ENCODE data around the gene TM7SF2. TPM values are rescaled to one million over a fixed set of nuclear protein-coding genes. Genes with fewer than 3 reads are reported as not detected.

The TM7SF2 gene
- total and polyA plus RNA-seq, 2 of the 13 experiments (the other 11 are each of a cell fraction or from before 2014, with no cell fraction given): 56.0 to 66.9 TPM

- TF ChIP-seq ZNF276 (CRISPR knock-in tag; IDR thresholded peaks at IDR 0.05; ENCODE audit: low read depth): peak; percentile 64; the same call in 1 of the 2 replicates
- TF ChIP-seq AHDC1 (CRISPR knock-in tag; IDR thresholded peaks at IDR 0.05; ENCODE audit: borderline replicate concordance): peak; percentile 63; the same call in 1 of the 2 replicates
- peak; percentile 67; the same call in 1 of the 2 replicates for TF ChIP-seq BRD4 (CRISPR knock-in tag; IDR thresholded peaks at IDR 0.05)
- TF ChIP-seq ZFAT (CRISPR knock-in tag; conservative IDR thresholded peaks at IDR 0.05): no peak
- TF ChIP-seq ATF3 (CRISPR knock-in tag; IDR thresholded peaks at IDR 0.05): peak; percentile 51; the same call in 1 of the 2 replicates
- peak; percentile 96 for TF ChIP-seq FOXK1 (CRISPR knock-in tag; IDR thresholded peaks at IDR 0.05; ENCODE audit: borderline replicate concordance, low read depth)
- no peak for TF ChIP-seq CC2D1A (CRISPR knock-in tag; IDR thresholded peaks at IDR 0.05)
- TF ChIP-seq ARNT (IDR thresholded peaks at IDR 0.05): no peak
- TF ChIP-seq KIAA2018 (CRISPR knock-in tag; IDR thresholded peaks at IDR 0.05; ENCODE audit: borderline replicate concordance): no peak
Measured at GRCh38 chr11:65095974-65096806, 15.5 kb upstream of the TM7SF2 start, which contains the start of gene VPS51 (continued).

Data from HepG2 (cell line).